DMS53 (cell line): ENCODE data around the gene TNK1.

Experiments used
- DNase-seq: peaks from one replicate; lab custom pipeline; 2025; lab: John Stamatoyannopoulos, UW

TNK1 gene

GRCh38 chr17:7392696-7393612 lies 12.1 kb downstream of the TNK1 start:
- no peak for DNase-seq

- DNase-seq: peak; percentile 81
These were observed 12.9 kb downstream of the TNK1 start for GRCh38 chr17:7393613-7394451.

GRCh38 chr17:7394452-7395191 lies 13.7 kb downstream of the TNK1 start, which contains the start of gene PLSCR3:
TSS of gene PLSCR3 (minus strand) at chr17:7394525. CDS start at chr17:7394110, 415 bp downstream.
- DNase-seq: peak; percentile 96

- DNase-seq: no peak
These were observed 15.3 kb downstream of the TNK1 start for GRCh38 chr17:7396147-7396546.

GRCh38 chr17:7398612-7399011 lies 17.7 kb downstream of the TNK1 start:
- no peak for DNase-seq

- no peak for DNase-seq
These were observed 22.3 kb downstream of the TNK1 start for GRCh38 chr17:7403043-7403726.

- no peak for DNase-seq
These were observed 22.8 kb downstream of the TNK1 start for GRCh38 chr17:7403727-7403976.

- peak; percentile 100 for DNase-seq
These were observed 23.3 kb downstream of the TNK1 start, which contains the start of gene TMEM256 for GRCh38 chr17:7403977-7404736. TSS of gene TMEM256 (minus strand) at chr17:7404097. CDS start at chr17:7404084, 13 bp downstream.

GRCh38 chr17:7404737-7405349 lies 24.0 kb downstream of the TNK1 start:
- DNase-seq: peak; percentile 92

GRCh38 chr17:7405350-7406234 lies 24.7 kb downstream of the TNK1 start:
- DNase-seq: peak; percentile 50

- peak; percentile 35 for DNase-seq
These were observed 25.4 kb downstream of the TNK1 start for GRCh38 chr17:7406235-7406825.

- DNase-seq: no peak
These were observed 26.2 kb downstream of the TNK1 start for GRCh38 chr17:7407082-7407481.

- no peak for DNase-seq
These were observed 26.8 kb downstream of the TNK1 start, which contains the start of gene NLGN2 for GRCh38 chr17:7407485-7408251. TSS of gene NLGN2 (plus strand) at chr17:7407845. CDS start at chr17:7408256, 411 bp downstream.

GRCh38 chr17:7408252-7408727 lies 27.4 kb downstream of the TNK1 start:
- no peak for DNase-seq

GRCh38 chr17:7408863-7409262 lies 28.0 kb downstream of the TNK1 start:
- DNase-seq: no peak

- no peak for DNase-seq
These were observed 28.8 kb downstream of the TNK1 start for GRCh38 chr17:7409716-7410115.

- DNase-seq: no peak
These were observed 29.9 kb downstream of the TNK1 start for GRCh38 chr17:7410634-7411426.
